Smooth muscle cell of the brain vasculature (primary cell): ENCODE results near the gene FBXO33.
A peak's percentile ranks its signal among the peaks of the same experiment; 100 is the strongest.
"Not testable (repeated sequence)": the region's sequence is repeated elsewhere in the genome, so short reads cannot be mapped to it uniquely, and the experiment has no call there.

ENCODE experiments used
- DNase-seq: peaks from one replicate; pipeline ENCODE4 v3.0.0-alpha.2; 2012; ENCODE audit warnings: low read depth, low spot score

FBXO33 gene

DNA sequence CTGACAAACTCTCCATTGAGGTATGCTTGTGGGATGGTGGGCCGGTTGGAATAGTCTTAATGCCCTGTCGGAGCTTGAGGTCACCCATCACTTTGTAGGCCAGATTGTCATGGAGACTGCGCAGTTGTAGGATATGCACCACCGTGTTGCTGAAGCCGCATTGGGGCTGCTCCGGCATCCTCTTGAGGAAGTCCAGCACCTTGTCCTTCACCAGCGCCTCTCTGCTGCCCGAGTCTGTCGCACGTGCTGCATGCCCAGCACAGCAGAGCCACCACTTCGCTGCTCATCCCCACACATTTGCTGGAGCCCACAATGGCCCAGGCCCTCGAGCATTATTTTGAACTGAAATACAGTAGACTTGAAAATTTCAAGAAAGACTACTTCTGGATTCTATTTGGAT, 61.8 kb downstream of the FBXO33 start:
- DNase-seq, result no peak

DNA sequence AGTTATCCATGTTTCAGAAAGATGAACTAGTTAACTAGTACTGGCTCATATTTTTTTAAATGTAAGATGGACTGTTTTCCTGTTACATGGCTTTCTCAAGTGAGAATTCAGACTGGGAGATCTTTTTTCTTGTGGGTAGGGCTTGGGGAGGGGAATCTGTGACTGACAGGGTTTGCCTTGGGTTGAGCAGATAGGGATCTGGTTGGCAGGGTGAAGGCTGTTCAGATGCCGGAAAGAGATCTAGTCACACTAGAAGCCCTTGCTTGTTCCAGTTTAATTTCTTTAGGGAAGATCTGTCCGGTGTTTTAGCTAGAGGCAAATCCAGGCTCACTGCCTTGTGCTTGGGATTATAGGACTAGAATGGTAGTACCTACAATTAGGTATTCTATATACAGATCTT, 63.2 kb downstream of the FBXO33 start:
- no peak for DNase-seq

DNA sequence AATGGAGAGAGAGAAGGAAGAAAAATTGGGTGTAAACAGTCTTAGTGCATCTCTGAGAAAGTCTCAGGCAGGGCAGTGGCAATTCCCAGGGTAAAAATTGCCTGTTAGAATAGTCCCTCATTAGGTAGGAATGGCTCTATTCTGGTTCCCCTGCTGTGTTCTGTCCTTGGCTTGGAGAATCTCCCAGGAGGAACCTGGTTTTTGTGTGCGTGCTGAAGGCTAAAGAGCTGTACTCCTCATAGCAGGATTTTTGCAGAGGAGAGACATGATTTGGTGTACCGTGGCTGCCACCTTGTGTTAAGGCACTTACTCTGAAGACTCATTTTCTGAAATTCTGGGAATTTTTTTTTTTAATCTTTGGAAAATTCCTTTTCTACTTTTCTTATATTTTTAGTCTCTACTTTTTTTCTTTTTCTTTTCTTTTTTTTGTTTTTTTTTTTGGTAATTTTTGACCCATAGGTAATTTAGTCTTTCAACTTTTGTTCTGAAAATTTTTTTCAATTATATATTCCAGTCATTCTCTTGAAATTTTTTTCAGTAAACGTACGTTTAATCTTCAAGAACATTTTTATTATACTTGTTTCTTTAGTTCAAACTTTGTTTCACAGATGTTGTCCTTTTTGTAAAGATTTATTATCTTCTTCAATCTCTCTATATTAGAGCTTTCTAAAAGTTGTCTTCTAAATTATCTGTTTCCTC, 63.8 kb downstream of the FBXO33 start:
- DNase-seq, result peak; percentile 50

DNA sequence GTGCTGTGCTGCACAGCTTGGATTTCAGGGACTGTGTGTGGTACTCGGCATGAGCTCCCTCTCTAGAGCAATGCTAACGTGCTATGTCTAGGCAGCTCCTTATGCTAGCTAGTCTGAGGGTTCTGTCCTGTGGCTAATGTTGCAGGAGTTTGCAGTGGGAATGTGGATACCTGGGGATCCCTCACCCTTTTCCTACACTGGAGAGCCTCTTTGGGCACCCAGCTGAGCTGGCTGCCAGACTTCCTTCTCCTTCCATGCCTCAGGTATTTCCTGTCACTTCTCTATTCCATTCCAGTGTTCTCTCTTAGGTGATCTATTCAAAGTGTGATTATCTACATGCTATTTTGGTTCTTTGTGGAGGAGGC, 64.9 kb downstream of the FBXO33 start:
- no peak for DNase-seq

DNA sequence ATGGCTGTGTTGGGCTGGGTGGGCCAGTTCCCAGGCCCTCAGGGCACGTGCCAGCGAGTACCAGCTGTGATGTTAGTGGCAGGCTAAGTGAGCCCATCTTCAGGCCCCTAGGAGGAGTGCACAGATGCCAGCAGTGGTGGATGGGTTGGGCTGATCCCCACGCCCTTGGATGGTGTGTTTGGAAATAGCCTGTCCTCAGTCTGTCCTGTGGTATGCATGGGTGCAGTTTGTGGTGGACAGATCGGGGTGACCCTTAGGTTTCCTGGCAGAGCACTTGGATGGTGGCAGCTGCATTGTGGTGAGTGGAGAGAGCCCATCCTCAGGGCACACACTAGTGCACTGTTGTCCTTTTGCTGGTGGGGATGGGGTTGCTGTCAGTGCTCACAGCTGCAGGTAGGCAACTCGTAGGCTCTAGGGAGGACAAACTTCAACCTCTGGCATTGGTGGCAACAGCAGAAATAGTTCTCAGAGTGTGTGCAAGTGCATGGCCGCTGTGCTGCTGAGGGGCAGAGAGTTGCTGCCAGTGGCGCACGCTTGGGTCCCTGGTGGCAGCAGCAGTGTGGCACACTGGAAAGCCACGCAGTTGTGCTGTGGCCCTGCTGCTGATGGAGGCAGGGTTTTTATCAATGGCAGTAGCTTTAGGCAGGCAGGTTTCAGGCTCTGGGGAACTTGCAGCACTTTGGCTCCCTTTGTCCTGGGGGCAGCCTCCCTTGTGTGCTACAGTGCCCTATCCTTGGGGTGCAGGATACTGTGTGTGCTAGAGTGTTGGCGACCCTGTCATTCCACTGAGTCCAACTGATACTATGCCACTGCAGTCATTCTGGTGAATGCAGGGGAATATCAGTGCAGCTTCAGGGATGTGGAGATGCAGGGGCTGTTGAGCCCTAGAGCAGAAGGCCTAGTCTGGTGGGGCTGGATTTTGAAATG, 65.5 kb downstream of the FBXO33 start:
- no peak for DNase-seq

DNA sequence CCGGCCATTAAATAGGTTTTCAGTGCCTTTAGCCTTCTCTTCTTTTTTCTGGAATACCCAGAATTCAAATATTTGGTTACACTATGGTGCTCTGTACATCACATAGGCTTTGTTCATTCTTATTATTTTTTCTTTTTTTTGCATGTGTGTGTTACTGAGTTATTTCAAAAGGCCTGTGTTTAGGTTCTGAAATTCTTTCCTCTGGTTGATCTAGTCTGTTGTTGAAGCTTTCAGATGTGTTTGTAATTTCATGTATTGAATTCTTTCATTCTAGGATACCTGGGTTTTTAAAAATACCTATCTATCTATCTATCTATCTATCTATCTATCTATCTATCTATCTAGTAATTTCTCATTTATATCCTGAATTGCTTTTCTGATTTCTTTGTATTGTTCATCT, 66.9 kb downstream of the FBXO33 start:
- no peak for DNase-seq

DNA sequence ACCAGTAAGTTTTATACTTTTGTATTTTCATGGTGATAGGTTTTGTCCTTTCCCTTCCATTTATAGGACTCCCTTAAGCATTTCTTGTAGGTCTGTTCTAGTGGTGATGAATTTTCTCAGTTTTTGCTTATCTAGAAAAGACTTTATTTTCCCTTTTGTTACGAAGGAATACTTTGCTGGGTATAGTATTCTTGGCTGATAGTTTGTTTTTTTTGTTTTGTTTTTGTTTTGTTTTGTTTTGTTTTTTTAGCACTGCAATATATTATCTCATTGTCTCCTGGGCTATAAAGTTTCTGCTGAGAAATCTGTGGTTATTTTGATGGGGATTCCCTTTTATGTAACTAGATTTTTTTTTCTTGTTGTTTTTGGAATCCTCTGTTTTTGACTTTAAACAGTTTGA, 67.7 kb downstream of the FBXO33 start:
- DNase-seq, result no peak

DNA sequence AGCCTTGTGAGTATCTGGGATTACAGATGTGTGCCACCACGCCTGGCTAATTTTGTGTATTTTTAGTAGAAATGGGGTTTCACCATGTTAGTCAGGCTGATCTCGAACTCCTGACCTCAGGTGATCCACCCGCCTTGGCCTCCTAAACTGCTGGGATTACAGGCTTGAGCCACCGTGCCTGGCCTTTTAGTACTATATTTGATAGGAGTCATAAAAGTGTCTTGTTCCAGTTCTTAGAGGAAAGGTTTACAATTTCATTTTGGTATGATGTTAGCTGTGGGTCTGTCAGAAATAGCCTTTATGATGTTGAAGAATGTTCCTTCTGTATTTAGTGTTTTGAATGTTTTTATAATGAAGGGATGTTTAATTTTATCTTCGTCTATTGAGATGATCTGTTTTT, 70.7 kb downstream of the FBXO33 start:
- DNase-seq, result not testable (repeated sequence)

DNA sequence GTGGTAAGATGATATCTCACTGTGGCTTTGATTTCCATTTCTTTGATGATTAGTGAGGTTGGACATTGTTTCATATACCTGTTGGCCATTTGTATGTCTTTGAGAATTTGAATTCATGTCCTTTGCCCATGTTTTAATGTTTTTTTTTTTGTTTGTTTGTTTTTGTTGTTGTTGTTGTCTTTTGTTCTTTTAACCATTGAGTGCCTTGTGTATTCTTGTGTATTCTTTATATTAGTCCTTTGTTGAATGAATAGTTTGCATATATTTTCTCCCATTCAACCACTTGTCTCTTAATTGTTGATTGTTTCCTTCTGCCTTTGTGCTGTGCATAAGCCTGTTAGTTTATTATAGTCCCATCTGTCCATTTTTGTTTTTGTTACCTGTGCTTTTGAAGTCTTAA, 71.9 kb downstream of the FBXO33 start:
- no peak for DNase-seq

DNA sequence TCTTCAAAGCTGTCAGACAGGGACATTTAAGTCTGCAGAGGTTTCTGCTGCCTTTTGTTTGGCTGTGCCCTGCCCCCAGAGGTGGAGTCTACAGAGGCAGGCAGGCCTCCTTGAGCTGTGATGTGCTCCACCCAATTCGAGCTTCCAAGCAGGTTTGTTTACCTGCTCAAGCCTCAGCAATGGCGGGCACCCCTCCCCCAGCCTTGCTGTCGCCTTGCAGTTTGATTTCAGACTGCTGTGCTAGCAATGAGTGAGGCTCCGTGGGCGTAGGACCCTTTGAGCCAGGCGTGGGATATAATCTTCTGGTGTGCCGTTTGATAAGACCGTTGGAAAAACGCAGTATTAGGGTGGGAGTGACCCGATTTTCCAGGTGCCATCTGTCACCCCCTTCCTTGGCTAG, 73.2 kb downstream of the FBXO33 start:
- DNase-seq, result not testable (repeated sequence)

DNA sequence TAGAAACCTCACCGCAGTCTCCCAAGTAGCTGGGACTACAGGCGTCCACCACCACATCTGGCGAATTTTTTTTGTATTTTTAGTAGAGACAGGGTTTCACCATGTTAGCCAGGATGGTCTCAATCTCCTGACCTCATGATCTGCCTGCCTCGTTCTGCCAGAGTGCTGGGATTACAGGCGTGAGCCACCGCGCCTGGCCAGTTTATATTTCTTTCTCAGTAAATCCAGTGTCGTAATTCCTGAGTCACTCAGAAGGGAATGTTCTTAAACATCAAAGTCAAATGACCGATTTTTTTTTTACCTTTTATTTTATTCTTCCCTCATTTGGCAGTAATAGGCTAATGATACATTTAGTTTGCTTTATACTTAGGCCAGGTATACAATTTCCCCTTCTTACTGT, 80.5 kb downstream of the FBXO33 start:
- DNase-seq, result no peak

DNA sequence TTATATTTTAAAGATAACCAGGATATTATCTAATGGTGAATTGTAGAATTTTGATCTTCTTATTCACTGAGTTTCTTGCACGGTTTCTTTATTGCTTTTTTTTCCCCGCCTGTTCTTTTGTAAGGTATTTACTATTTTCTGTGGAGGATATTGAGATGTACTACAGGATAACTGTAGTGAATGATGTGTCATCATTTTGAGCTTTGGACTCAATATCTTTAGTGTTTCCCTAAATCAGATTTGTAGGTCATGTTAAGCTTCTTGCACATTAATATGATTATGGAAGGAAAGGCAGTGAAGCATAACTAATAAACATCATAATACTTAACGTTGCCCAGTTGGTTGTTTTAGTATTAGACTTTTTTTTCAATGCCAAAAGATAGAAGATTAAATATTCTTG, 81.4 kb downstream of the FBXO33 start:
- no peak for DNase-seq
